Activated CD4-positive, alpha-beta T cell treated with anti-CD3 and anti-CD28 coated beads for 36 hours (primary cell): ENCODE data around the gene SACM1L. TPM values are rescaled to one million over a fixed set of nuclear protein-coding genes. Genes with fewer than 3 reads are reported as not detected.
"Not testable (repeated sequence)": the region's sequence is repeated elsewhere in the genome, so short reads cannot be mapped to it uniquely, and the experiment has no call there.

Source experiments
- ATAC-seq: fragments of 200-7000 bp; cut with Tn5 transposase; one replicate; pipeline ENCODE4 v1.10.0; 2021; ENCODE audit warnings: mild to moderate bottlenecking, moderate library complexity
- CTCF ChIA-PET: fragments of 350-600 bp; sonication (Branson Sonifier 250); formaldehyde crosslinking; loops from one replicate; lab custom pipeline; 2021; ENCODE audit warnings: antibody characterized with exemption; lab: Charles Lee
- POLR2A ChIA-PET: fragments of 350-600 bp; sonication (Branson Sonifier 250); formaldehyde crosslinking; loops from one replicate; lab custom pipeline; 2021; ENCODE audit warnings: antibody characterized with exemption, inconsistent platforms; lab: Charles Lee
- DNase-seq: peaks from one replicate; pipeline ENCODE4 v3.0.0-alpha.2; 2020
- H3K27ac Mint-ChIP-seq: one replicate; pipeline ENCODE4 v1.8.0; 2021; ENCODE audit warnings: mixed read lengths
- H3K27me3 Mint-ChIP-seq: one replicate; pipeline ENCODE4 v1.8.0; 2021; ENCODE audit warnings: mixed read lengths
- H3K36me3 Mint-ChIP-seq: one replicate; pipeline ENCODE4 v1.8.0; 2021; ENCODE audit warnings: low read depth, mixed read lengths
- H3K4me1 Mint-ChIP-seq: one replicate; pipeline ENCODE4 v1.8.0; 2021; ENCODE audit warnings: mixed read lengths
- H3K4me3 Mint-ChIP-seq: one replicate; pipeline ENCODE4 v1.8.0; 2021; ENCODE audit warnings: mild to moderate bottlenecking, moderate library complexity, mixed read lengths
- H3K9me3 Mint-ChIP-seq: one replicate; pipeline ENCODE4 v1.8.0; 2021; ENCODE audit warnings: low read depth, mixed read lengths
- intact Hi-C, 2 experiments: fragments of 100-400 bp; cut with DNase I in 1 of 2; cut with micrococcal nuclease in 1 of 2; formaldehyde crosslinking; loops; one replicate each; pipeline versions ENCODE4 v1.14.2 to v1.15.1; 2022 to 2024; cut with DNase I, micrococcal nuclease
- total RNA-seq, 2 experiments: library from RNA; stranded (reverse); gene quantifications; one replicate each; pipeline ENCODE4 v1.2.3, GENCODE V29; 2021

SACM1L gene
- total RNA-seq, 2 experiments from 2014 or later = 34.2 to 51.8 TPM

DNA sequence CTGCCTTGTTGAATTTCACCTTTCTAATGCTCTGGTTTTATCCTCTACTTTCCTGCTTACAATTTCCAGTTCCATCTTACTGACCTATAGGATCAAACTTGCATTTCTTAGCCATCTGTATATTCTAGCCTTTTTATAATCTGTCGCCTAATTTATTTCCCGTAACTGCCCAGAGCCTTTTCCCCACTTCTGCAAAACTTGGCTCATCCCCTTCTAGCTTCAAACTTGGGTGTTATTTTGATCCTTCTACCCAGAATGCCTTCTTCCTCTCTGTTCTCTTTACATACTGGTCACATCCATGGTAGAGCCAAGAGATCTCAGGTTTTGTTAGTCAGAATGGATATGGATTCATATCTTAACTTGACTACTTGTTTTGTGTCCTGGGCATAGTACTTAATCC is 2.6 kb downstream of the SACM1L start:
- intact Hi-C loops = loop anchor here in 1 of 2 experiments (5.0 kb wide), 2 partner anchors 150 to 225 kb away; partner anchors contain the start of gene LZTFL1
- ATAC-seq (no peak), DNase-seq (no peak)
- CTCF ChIA-PET = interaction anchor here (0.6 kb wide), 1 partner anchor 17 kb away, joined by 4 read pairs; no protein-coding TSS in a partner anchor
- H3K4me3 Mint-ChIP-seq = peak overlapping the region; percentile 79
- POLR2A ChIA-PET = interaction anchor here (0.6 kb wide), 1 partner anchor 35 kb away, joined by 4 read pairs; no protein-coding TSS in a partner anchor
- peak overlapping the region; percentile 97 for H3K27ac Mint-ChIP-seq
- H3K9me3 Mint-ChIP-seq = no peaks in the 10 kb centered on the region
- H3K27me3 Mint-ChIP-seq = peaks cover 2% of the 10 kb centered on the region
- H3K4me1 Mint-ChIP-seq = peaks cover 66% of the 10 kb centered on the region
- H3K36me3 Mint-ChIP-seq = peaks cover 46% of the 10 kb centered on the region

- peak overlapping the region; percentile 34 for H3K4me3 Mint-ChIP-seq
- POLR2A ChIA-PET = interaction anchor here (2.0 kb wide), 1 partner anchor 24 kb away, joined by 5 read pairs; no protein-coding TSS in a partner anchor
Observed at GRCh38 chr3:45692866-45693265, 3.7 kb downstream of the SACM1L start.

GRCh38 chr3:45693941-45694521 is 4.8 kb downstream of the SACM1L start:
- POLR2A ChIA-PET = interaction anchor here (0.5 to 2.0 kb wide), 3 partner anchors 22 to 171 kb away, joined by 3 to 5 read pairs (median 4); no protein-coding TSS in a partner anchor
- peaks cover 71% of the 10 kb centered on the region for H3K4me1 Mint-ChIP-seq
- peaks cover 45% of the 10 kb centered on the region for H3K36me3 Mint-ChIP-seq
- H3K27ac Mint-ChIP-seq = peak overlapping the region; percentile 97
- H3K9me3 Mint-ChIP-seq = no peaks in the 10 kb centered on the region
- DNase-seq (peak; percentile 61), ATAC-seq (peak; percentile 51)
- intact Hi-C loops = loop anchor here in 1 of 2 experiments (1.0 to 5.0 kb wide), 3 partner anchors 26 to 223 kb away; partner anchors contain the start of gene LZTFL1
- CTCF ChIA-PET = interaction anchor here (0.5 to 3.9 kb wide), 12 partner anchors 10 to 936 kb away, joined by 3 to 24 read pairs (median 4); no protein-coding TSS in a partner anchor
- peak overlapping the region; percentile 50 for H3K4me3 Mint-ChIP-seq
- peaks cover under 1% of the 10 kb centered on the region for H3K27me3 Mint-ChIP-seq

More at GRCh38 chr3:45692866-45693265, 3.7 kb downstream of the SACM1L start:
- intact Hi-C loops = loop anchor here in 1 of 2 experiments (5.0 kb wide), 2 partner anchors 149 to 224 kb away; partner anchors contain the start of gene LZTFL1
- Mint-ChIP-seq H3K9me3 (no peaks in the 10 kb centered on the region), H3K27me3 (peaks cover 2% of the 10 kb centered on the region), H3K4me1 (peaks cover 69% of the 10 kb centered on the region), H3K27ac (peak overlapping the region; percentile 97), H3K36me3 (peaks cover 46% of the 10 kb centered on the region)
- ATAC-seq (no peak), DNase-seq (no peak)
- CTCF ChIA-PET = interaction anchor here (0.5 to 3.9 kb wide), 6 partner anchors 11 to 49 kb away, joined by 3 to 24 read pairs (median 6); no protein-coding TSS in a partner anchor

DNA sequence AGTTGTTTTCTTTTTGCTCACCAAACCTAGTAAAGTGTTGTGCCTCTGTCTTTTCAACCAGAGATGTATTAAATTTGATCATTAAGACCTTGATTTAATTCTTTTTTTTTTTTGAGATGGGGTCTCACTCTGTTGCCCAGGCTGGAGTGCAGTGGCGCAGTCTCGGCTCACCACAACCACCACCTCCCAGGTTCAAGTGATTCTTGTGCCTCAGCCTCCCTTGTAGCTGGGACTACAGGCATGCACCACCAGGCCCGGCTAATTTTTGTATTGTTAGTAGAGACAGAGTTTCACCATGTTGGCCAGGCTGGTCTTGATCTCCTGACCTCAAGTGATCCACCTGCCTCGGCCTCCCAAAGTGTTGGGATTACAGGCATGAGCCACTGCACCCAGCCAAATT is 6.0 kb downstream of the SACM1L start:
- CTCF ChIA-PET = interaction anchor here (1.0 to 3.9 kb wide), 3 partner anchors 9 to 36 kb away, joined by 3 to 24 read pairs (median 18); no protein-coding TSS in a partner anchor
- H3K36me3 Mint-ChIP-seq = peaks cover 46% of the 10 kb centered on the region
- peaks cover 77% of the 10 kb centered on the region for H3K4me1 Mint-ChIP-seq
- H3K9me3 Mint-ChIP-seq, POLR2A ChIA-PET, intact Hi-C loops, H3K27me3 Mint-ChIP-seq, DNase-seq, ATAC-seq: not testable (repeated sequence)
- H3K27ac Mint-ChIP-seq = peak overlapping the region; percentile 97
- H3K4me3 Mint-ChIP-seq = peak overlapping the region; percentile 50

DNA sequence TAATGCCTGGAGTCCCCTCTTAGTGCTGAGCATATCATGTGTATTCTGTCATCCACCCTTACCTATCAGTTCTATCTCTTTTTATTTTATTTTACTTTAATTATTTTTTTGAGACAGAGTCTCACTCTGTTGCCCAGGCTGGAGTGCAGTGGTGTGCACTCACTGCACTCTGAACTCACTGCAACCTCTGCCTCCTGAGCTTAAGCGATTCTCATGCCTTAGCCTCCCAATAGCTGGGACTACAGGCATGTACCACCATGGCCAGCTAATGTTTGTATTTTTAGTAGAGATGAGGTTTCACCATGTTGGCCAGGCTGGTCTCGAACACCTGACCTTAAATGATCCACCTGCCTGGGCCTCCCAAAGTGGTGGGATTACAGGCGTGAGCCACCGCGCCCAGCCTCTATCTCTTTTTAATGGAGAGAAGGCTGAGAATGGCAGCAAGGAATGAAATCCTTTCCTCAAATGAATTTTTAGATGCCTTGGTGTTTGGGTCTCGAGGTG is 11.4 kb downstream of the SACM1L start:
- intact Hi-C loops = no loop called here
- H3K27ac Mint-ChIP-seq = no peak overlapping the region

GRCh38 chr3:45701172-45701867 is 12.1 kb downstream of the SACM1L start:
- ChIA-PET CTCF (interaction anchor here (0.9 kb wide), 2 partner anchors 22 to 45 kb away, joined by 3 read pairs; no protein-coding TSS in a partner anchor), POLR2A (no interaction called here)
- H3K4me3 Mint-ChIP-seq = no peak overlapping the region
- no peak overlapping the region for H3K27ac Mint-ChIP-seq
- peaks cover 51% of the 10 kb centered on the region for H3K4me1 Mint-ChIP-seq
- ATAC-seq (no peak), DNase-seq (no peak)
- intact Hi-C loops = no loop called here
- H3K9me3 Mint-ChIP-seq = no peaks in the 10 kb centered on the region
- H3K27me3 Mint-ChIP-seq = no peaks in the 10 kb centered on the region
- peaks cover 20% of the 10 kb centered on the region for H3K36me3 Mint-ChIP-seq

More for the DNA sequence above, 11.4 kb downstream of the SACM1L start:
- no peak for ATAC-seq
- CTCF ChIA-PET = interaction anchor here (0.9 kb wide), 2 partner anchors 22 to 44 kb away, joined by 3 read pairs; no protein-coding TSS in a partner anchor
- Mint-ChIP-seq H3K4me3 (no peak overlapping the region), H3K27me3 (no peaks in the 10 kb centered on the region), H3K9me3 (no peaks in the 10 kb centered on the region), H3K4me1 (peaks cover 51% of the 10 kb centered on the region), H3K36me3 (peaks cover 15% of the 10 kb centered on the region)
- POLR2A ChIA-PET = no interaction called here
- DNase-seq = no peak

GRCh38 chr3:45704301-45704943 is 15.2 kb downstream of the SACM1L start:
- CTCF ChIA-PET = interaction anchor here (0.5 to 3.3 kb wide), 10 partner anchors 11 to 1365 kb away, joined by 3 to 18 read pairs (median 4); partner anchors contain the start of gene SACM1L
- ATAC-seq (no peak), DNase-seq (no peak)
- H3K9me3 Mint-ChIP-seq = no peaks in the 10 kb centered on the region
- H3K4me3 Mint-ChIP-seq = no peak overlapping the region
- H3K27ac Mint-ChIP-seq = peak overlapping the region; percentile 9
- H3K36me3 Mint-ChIP-seq = peaks cover 27% of the 10 kb centered on the region
- peaks cover 40% of the 10 kb centered on the region for H3K4me1 Mint-ChIP-seq
- POLR2A ChIA-PET = interaction anchor here (0.6 kb wide), 1 partner anchor 24 kb away, joined by 3 read pairs; no protein-coding TSS in a partner anchor
- no peaks in the 10 kb centered on the region for H3K27me3 Mint-ChIP-seq
- intact Hi-C loops = no loop called here

GRCh38 chr3:45705839-45706808 is 16.9 kb downstream of the SACM1L start:
- no peaks in the 10 kb centered on the region for H3K9me3 Mint-ChIP-seq
- peaks cover 32% of the 10 kb centered on the region for H3K36me3 Mint-ChIP-seq
- H3K27me3 Mint-ChIP-seq = no peaks in the 10 kb centered on the region
- ChIA-PET CTCF (interaction anchor here (0.7 to 3.3 kb wide), 6 partner anchors 9 to 50 kb away, joined by 3 to 18 read pairs (median 4); no protein-coding TSS in a partner anchor), POLR2A (no interaction called here)
- peaks cover 31% of the 10 kb centered on the region for H3K4me1 Mint-ChIP-seq
- intact Hi-C loops = no loop called here
- DNase-seq (no peak), ATAC-seq (peak; percentile 82)
- peak overlapping the region; percentile 13 for H3K27ac Mint-ChIP-seq
- no peak overlapping the region for H3K4me3 Mint-ChIP-seq

DNA sequence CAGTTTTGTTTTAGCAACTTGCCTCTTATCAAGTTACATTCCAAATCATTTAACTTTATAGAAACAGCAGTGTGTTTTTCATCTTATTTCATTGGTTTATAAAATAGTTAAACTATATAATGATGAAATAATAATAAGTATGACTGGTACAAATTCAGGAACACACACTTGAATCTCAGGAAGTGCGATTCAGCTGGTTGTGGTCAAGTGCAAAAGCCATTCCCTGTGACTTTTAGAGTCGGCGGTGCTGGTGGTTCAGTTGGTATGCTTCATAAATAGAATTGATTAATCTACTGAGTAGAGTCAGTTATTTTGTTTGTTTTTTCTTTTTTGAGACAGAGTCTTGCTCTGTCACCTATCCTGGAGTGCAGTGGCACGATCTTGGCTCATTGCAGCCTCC is 22.7 kb downstream of the SACM1L start:
- ChIA-PET CTCF (no interaction called here), POLR2A (no interaction called here)
- no peak for ATAC-seq
- no peaks in the 10 kb centered on the region for H3K27me3 Mint-ChIP-seq
- H3K36me3 Mint-ChIP-seq = peaks cover 49% of the 10 kb centered on the region
- no peak for DNase-seq
- intact Hi-C loops = no loop called here
- no peak overlapping the region for H3K4me3 Mint-ChIP-seq
- no peak overlapping the region for H3K27ac Mint-ChIP-seq
- no peaks in the 10 kb centered on the region for H3K9me3 Mint-ChIP-seq
- H3K4me1 Mint-ChIP-seq = peaks cover 13% of the 10 kb centered on the region
